Nephron progenitor cell (in vitro differentiated cells): ENCODE measurements around the gene CTNNA2.

Experiments used
- DNase-seq: peaks from one replicate; pipeline ENCODE4 v3.0.0; 2021
- H3K27ac Mint-ChIP-seq: 2 replicates; pipeline ENCODE4 v1.8.0; 2021; ENCODE audit warnings: mild to moderate bottlenecking, moderate library complexity, mixed read lengths
- H3K27me3 Mint-ChIP-seq: 2 replicates; pipeline ENCODE4 v1.8.0; 2021; ENCODE audit warnings: mild to moderate bottlenecking, low read depth, mixed read lengths; ENCODE audit not compliant: poor library complexity
- H3K36me3 Mint-ChIP-seq: 2 replicates; pipeline ENCODE4 v1.8.0; 2021; ENCODE audit warnings: low read depth, mixed read lengths
- H3K4me1 Mint-ChIP-seq: 2 replicates; pipeline ENCODE4 v1.8.0; 2021; ENCODE audit warnings: mixed read lengths
- H3K4me3 Mint-ChIP-seq: 2 replicates; pipeline ENCODE4 v1.8.0; 2021; ENCODE audit warnings: mild to moderate bottlenecking, moderate library complexity, mixed read lengths
- H3K9me3 Mint-ChIP-seq: 2 replicates; pipeline ENCODE4 v1.8.0; 2021; ENCODE audit warnings: mild to moderate bottlenecking, moderate library complexity, mixed read lengths
- CTCF ChIP-seq: fragments of 200-600 bp; sonication (generic); IDR thresholded peaks from 2 replicates; pipeline ENCODE4 v1.5.0; 2021; ENCODE audit warnings: antibody characterized with exemption

Gene CTNNA2

GRCh38 chr2:80238692-80239469 lies 726.0 kb downstream of the CTNNA2 start:
- Mint-ChIP-seq H3K27ac (no peak overlapping the region), H3K9me3 (peaks cover 3% of the 10 kb centered on the region), H3K27me3 (no peaks in the 10 kb centered on the region), H3K36me3 (no peaks in the 10 kb centered on the region), H3K4me1 (no peaks in the 10 kb centered on the region), H3K4me3 (no peak overlapping the region)
- peak; percentile 54 for DNase-seq
- peak; percentile 72 for TF ChIP-seq CTCF

- Mint-ChIP-seq H3K36me3 (no peaks in the 10 kb centered on the region), H3K27me3 (no peaks in the 10 kb centered on the region), H3K4me1 (no peaks in the 10 kb centered on the region), H3K4me3 (no peak overlapping the region), H3K27ac (no peak overlapping the region), H3K9me3 (peaks cover 3% of the 10 kb centered on the region)
- no peak for TF ChIP-seq CTCF
- no peak for DNase-seq
Measured at GRCh38 chr2:80242355-80242910, 729.6 kb downstream of the CTNNA2 start.

- no peaks in the 10 kb centered on the region for H3K36me3 Mint-ChIP-seq
- H3K27ac Mint-ChIP-seq = no peak overlapping the region
- H3K9me3 Mint-ChIP-seq = no peaks in the 10 kb centered on the region
- H3K4me3 Mint-ChIP-seq = no peak overlapping the region
- H3K4me1 Mint-ChIP-seq = peaks cover 6% of the 10 kb centered on the region
- TF ChIP-seq CTCF = no peak
- DNase-seq = no peak
- no peaks in the 10 kb centered on the region for H3K27me3 Mint-ChIP-seq
Measured at GRCh38 chr2:80244905-80245584, 732.2 kb downstream of the CTNNA2 start.

- Mint-ChIP-seq H3K9me3 (no peaks in the 10 kb centered on the region), H3K27ac (no peak overlapping the region), H3K4me3 (no peak overlapping the region), H3K27me3 (no peaks in the 10 kb centered on the region), H3K36me3 (no peaks in the 10 kb centered on the region), H3K4me1 (peaks cover 6% of the 10 kb centered on the region)
- TF ChIP-seq CTCF = no peak
- no peak for DNase-seq
Measured at GRCh38 chr2:80246534-80246933, 733.7 kb downstream of the CTNNA2 start.

GRCh38 chr2:80247339-80247738 lies 734.5 kb downstream of the CTNNA2 start:
- H3K36me3 Mint-ChIP-seq = no peaks in the 10 kb centered on the region
- H3K27me3 Mint-ChIP-seq = no peaks in the 10 kb centered on the region
- no peak for DNase-seq
- no peak for TF ChIP-seq CTCF
- H3K4me1 Mint-ChIP-seq = peaks cover 6% of the 10 kb centered on the region
- H3K4me3 Mint-ChIP-seq = no peak overlapping the region
- no peaks in the 10 kb centered on the region for H3K9me3 Mint-ChIP-seq
- no peak overlapping the region for H3K27ac Mint-ChIP-seq
